HG02981 (cell line): ENCODE data around the gene CD2.

Experiments
- ATAC-seq: cut with Tn5 transposase; IDR thresholded peaks from one replicate; pipeline ENCODE4 v1.9.1; 2021; ENCODE audit warnings: mild to moderate bottlenecking, moderate library complexity; ENCODE audit not compliant: unreplicated experiment

The CD2 gene

GRCh38 chr1:116754198-116754977 lies at the start of gene CD2:
Gene CD2, plus strand, starts transcription at chr1:116754430. Its CDS starts 63 bp downstream, at chr1:116754493.
- ATAC-seq: no peak

- ATAC-seq: no peak
Observed at GRCh38 chr1:116706123-116706522, 48.1 kb upstream of the CD2 start.

- ATAC-seq: no peak
Observed at GRCh38 chr1:116706841-116707240, 47.4 kb upstream of the CD2 start.

GRCh38 chr1:116708255-116708900 lies 45.9 kb upstream of the CD2 start:
- ATAC-seq: no peak

GRCh38 chr1:116709666-116710167 lies 44.5 kb upstream of the CD2 start:
- ATAC-seq: no peak

- no peak for ATAC-seq
Observed at GRCh38 chr1:116710420-116711262, 43.6 kb upstream of the CD2 start.

DNA sequence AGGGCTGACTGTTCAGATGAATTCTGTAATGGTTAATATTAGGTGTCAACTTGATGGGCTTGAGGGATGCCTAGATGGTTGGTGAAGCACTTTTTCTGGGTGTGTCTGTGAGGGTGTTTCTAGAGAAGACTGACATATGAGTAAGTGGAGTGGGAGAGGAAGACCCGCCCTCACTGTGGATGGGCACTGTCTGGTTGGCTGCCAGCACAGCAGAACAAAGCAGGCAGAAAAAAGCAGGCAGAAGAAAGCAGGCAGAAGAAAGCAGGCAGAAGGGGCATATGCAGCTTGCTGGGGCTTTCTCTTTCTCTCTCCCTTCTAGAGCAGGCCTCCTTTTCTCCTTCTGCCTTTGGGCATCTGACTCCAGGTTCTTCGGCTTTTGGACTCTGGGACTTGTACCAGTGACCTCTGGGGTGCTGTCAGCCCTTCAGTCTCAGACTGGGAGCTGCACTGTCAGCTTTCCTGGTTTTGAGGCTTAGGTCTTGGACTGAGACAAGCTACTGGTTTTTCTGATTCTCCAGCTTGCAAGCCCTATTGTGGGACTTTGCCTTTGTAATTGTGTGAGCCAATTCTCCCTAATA lies 42.9 kb upstream of the CD2 start:
- no peak for ATAC-seq

- ATAC-seq: no peak
Observed at GRCh38 chr1:116712510-116712909, 41.7 kb upstream of the CD2 start.

GRCh38 chr1:116713474-116713873 lies 40.8 kb upstream of the CD2 start:
- ATAC-seq: no peak

- no peak for ATAC-seq
Observed at GRCh38 chr1:116716391-116716790, 37.8 kb upstream of the CD2 start.

- ATAC-seq: no peak
Observed at GRCh38 chr1:116717318-116717717, 36.9 kb upstream of the CD2 start.

GRCh38 chr1:116720364-116721038 lies 33.7 kb upstream of the CD2 start:
- no peak for ATAC-seq

GRCh38 chr1:116721039-116721405 lies 33.2 kb upstream of the CD2 start:
- no peak for ATAC-seq

DNA sequence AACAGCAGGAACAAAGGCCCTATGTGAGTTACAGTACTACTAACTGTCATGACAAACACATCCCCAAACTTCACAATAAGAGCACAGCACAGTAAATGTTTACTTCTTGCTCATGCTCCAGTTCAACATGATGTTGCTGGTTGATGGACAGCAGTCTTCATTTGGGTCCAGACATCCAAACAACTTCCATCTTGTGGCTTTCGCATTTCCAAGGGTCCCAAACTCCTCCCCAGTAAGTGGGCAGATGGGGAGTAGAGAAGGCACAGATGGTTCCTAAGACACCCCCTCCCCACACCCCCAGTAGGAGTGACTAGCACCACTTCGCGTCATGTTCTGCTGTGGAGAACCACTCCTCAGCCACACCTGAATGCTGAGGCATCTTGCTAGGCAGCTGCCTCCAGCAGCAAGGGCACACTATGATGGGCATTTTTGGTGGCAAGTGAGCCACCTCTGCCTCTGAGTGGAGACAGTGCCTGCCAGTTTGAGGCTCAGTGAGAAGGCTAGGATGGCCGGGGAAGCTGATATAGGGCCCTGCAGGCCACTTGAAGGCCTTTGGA lies 32.7 kb upstream of the CD2 start:
- ATAC-seq: no peak

- ATAC-seq: no peak
Observed at GRCh38 chr1:116722016-116722838, 32.0 kb upstream of the CD2 start.

- no peak for ATAC-seq
Observed at GRCh38 chr1:116724765-116725375, 29.4 kb upstream of the CD2 start.

DNA sequence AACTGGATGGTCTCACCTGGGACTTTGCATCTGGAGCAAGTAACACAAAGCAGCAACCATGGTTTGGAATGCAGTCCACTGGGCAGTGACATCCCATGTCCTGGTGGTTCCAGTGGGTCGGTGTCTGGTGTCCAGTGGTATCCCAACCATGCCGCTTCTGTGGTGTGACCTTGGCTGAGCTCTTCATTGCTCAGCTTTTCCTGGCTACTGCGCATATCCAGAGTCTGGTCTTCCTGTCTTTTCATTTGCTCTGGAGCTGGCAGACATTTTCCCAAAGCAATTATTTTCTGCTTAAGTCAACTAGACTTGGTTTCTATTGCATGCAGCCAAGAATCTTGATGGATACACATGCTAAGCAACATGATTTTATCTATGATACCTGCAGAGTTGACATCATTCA lies 28.4 kb upstream of the CD2 start:
- ATAC-seq: no peak

GRCh38 chr1:116726872-116727820 lies 27.1 kb upstream of the CD2 start:
- no peak for ATAC-seq
